ENCODE data around the gene GGNBP2.
"Not testable (repeated sequence)": the region's sequence is repeated elsewhere in the genome, so short reads cannot be mapped to it uniquely, and the experiment has no call there.

Gene GGNBP2

GRCh38 chr17:36544307-36545076 lies at the start of gene GGNBP2:
Gene GGNBP2, plus strand, starts transcription at chr17:36544919. Its CDS starts 806 bp downstream, at chr17:36545725.
- no peak for DNase-seq

- DNase-seq, result no peak
Observed at GRCh38 chr17:36495076-36495578, 49.6 kb upstream of the GGNBP2 start.

GRCh38 chr17:36496018-36496789 lies 48.5 kb upstream of the GGNBP2 start:
- DNase-seq, result no peak

- DNase-seq, result no peak
Observed at GRCh38 chr17:36498155-36498554, 46.6 kb upstream of the GGNBP2 start.

- DNase-seq, result no peak
Observed at GRCh38 chr17:36498560-36499300, 46.0 kb upstream of the GGNBP2 start.

- no peak for DNase-seq
Observed at GRCh38 chr17:36500745-36501225, 43.9 kb upstream of the GGNBP2 start.

- no peak for DNase-seq
Observed at GRCh38 chr17:36501351-36501750, 43.4 kb upstream of the GGNBP2 start.

- DNase-seq, result no peak
Observed at GRCh38 chr17:36501963-36502362, 42.8 kb upstream of the GGNBP2 start.

- DNase-seq, result no peak
Observed at GRCh38 chr17:36503456-36504155, 41.1 kb upstream of the GGNBP2 start.

- no peak for DNase-seq
Observed at GRCh38 chr17:36504156-36504545, 40.6 kb upstream of the GGNBP2 start.

- DNase-seq, result no peak
Observed at GRCh38 chr17:36505171-36505570, 39.5 kb upstream of the GGNBP2 start.

GRCh38 chr17:36506249-36506826 lies 38.4 kb upstream of the GGNBP2 start:
- DNase-seq, result no peak

- no peak for DNase-seq
Observed at GRCh38 chr17:36506831-36507230, 37.9 kb upstream of the GGNBP2 start.

- DNase-seq, result no peak
Observed at GRCh38 chr17:36507266-36507665, 37.5 kb upstream of the GGNBP2 start.

GRCh38 chr17:36508439-36508838 lies 36.3 kb upstream of the GGNBP2 start:
- not testable (repeated sequence) for DNase-seq

GRCh38 chr17:36509272-36509985 lies 35.3 kb upstream of the GGNBP2 start:
- DNase-seq, result no peak

- DNase-seq, result no peak
Observed at GRCh38 chr17:36510636-36511035, 34.1 kb upstream of the GGNBP2 start.

GRCh38 chr17:36511216-36511615 lies 33.5 kb upstream of the GGNBP2 start:
- DNase-seq, result no peak

GRCh38 chr17:36512641-36513040 lies 32.1 kb upstream of the GGNBP2 start:
- DNase-seq, result no peak

GRCh38 chr17:36514856-36515255 lies 29.9 kb upstream of the GGNBP2 start:
- no peak for DNase-seq

GRCh38 chr17:36515837-36516236 lies 28.9 kb upstream of the GGNBP2 start:
- DNase-seq, result no peak

All from activated CD8-positive, alpha-beta memory T cell treated with anti-CD3 and anti-CD28 coated beads for 24 hours (primary cell).